Left colon (tissue), 2 donors: ENCODE measurements around the gene PSMD1. TPM values are rescaled to one million over a fixed set of nuclear protein-coding genes. Genes with fewer than 3 reads are reported as not detected.
"Not testable (repeated sequence)": the region's sequence is repeated elsewhere in the genome, so short reads cannot be mapped to it uniquely, and the experiment has no call there.

Experiments used
- ATAC-seq: fragments of 200-7000 bp; cut with Tn5 transposase; one replicate; pipeline ENCODE4 v1.9.1; 2020; ENCODE audit warnings: mild to moderate bottlenecking, moderate library complexity
- DNase-seq, 2 donors: peaks; one replicate each; pipeline ENCODE4 v3.0.0-alpha.2; 2020
- intact Hi-C, 2 donors: fragments of 100-400 bp; cut with DNase I in 1 of 2; cut with micrococcal nuclease in 1 of 2; formaldehyde crosslinking; loops; one replicate each; pipeline versions ENCODE4 v1.11.2 to v1.14.0; 2022; cut with DNase I, micrococcal nuclease
- total RNA-seq, 2 donors: library from RNA; stranded (reverse); fragmentation: NEBNext Ultra II Directional; extraction: Animal tissue kit (Norgen Biotek cat#: 25700); gene quantifications; one replicate each; pipeline ENCODE4 v1.2.1, GENCODE V29; 2021
- donor health status: DM: no; HTN: no; CAD: no.
- donor health status: DM: yes; HTN: yes; CAD: no.

Gene PSMD1
- total RNA-seq, 2 donors from 2014 or later = 81.3 to 91.0 TPM

GRCh38 chr2:231050018-231050901 lies 6.4 kb upstream of the PSMD1 start:
- ATAC-seq = peak; percentile 83
- intact Hi-C loops = no loop called here
- DNase-seq = peak; percentile 81 to 88

GRCh38 chr2:231051116-231051515 lies 5.6 kb upstream of the PSMD1 start:
- ATAC-seq (peak; percentile 1), DNase-seq (no peak)
- intact Hi-C loops = no loop called here

GRCh38 chr2:231052494-231053451 lies 3.9 kb upstream of the PSMD1 start:
- ATAC-seq = peak; percentile 61
- peak; percentile 79 to 90 for DNase-seq
- intact Hi-C loops = no loop called here

- ATAC-seq (no peak), DNase-seq (no peak)
- intact Hi-C loops = no loop called here
Measured at GRCh38 chr2:231053846-231054245, 2.8 kb upstream of the PSMD1 start.

DNA sequence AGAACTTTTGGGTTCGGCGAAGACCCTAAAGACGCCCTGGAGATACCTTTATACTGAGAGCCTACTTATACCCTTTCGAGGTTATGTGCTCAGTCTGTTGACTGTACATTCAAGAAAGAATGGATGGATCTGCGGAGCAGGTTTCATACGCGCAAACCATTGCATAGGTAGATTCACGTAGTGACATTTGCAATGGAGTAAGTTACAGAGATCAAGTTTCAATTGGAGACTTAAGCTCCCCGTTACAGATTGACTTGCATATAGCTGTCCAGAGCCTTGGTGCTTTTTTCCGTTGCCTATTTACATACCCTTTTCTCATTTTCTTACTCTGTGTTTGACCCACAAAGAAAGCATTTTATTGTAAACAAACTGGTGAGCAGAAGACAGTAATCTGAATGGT lies 923 bp downstream of the PSMD1 start:
- DNase-seq = no peak
- ATAC-seq = no peak
- intact Hi-C loops = no loop called here

GRCh38 chr2:231058761-231059550 lies 2.3 kb downstream of the PSMD1 start:
- ATAC-seq (no peak), DNase-seq (no peak)
- intact Hi-C loops = no loop called here

DNA sequence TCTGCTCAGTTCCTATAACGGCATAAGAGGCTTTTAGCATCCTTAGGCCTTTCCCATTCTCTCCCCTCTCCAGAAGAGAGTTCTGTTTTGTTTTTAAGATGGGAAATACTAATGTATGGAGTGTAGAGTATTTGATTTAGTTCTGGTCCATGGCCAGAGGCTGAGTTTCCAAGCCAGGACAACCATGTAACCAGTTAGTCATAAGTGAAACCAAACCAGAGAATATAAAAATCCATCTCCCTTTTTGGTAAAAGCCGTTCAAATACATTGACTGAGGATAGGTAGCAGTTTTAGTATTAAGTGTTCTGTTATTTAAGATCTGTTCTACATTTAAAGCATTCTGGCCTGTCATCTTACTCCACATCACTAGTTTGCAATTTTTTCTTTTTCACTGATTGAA lies 3.1 kb downstream of the PSMD1 start:
- intact Hi-C loops = no loop called here
- DNase-seq (no peak), ATAC-seq (no peak)

GRCh38 chr2:231062776-231063175 lies 6.1 kb downstream of the PSMD1 start:
- ATAC-seq (no peak), DNase-seq (no peak)
- intact Hi-C loops = no loop called here

- intact Hi-C loops = no loop called here
- DNase-seq (no peak), ATAC-seq (no peak)
Measured at GRCh38 chr2:231063347-231063746, 6.7 kb downstream of the PSMD1 start.

GRCh38 chr2:231065966-231066365 lies 9.3 kb downstream of the PSMD1 start:
- intact Hi-C loops = no loop called here
- no peak for ATAC-seq
- no peak for DNase-seq

DNA sequence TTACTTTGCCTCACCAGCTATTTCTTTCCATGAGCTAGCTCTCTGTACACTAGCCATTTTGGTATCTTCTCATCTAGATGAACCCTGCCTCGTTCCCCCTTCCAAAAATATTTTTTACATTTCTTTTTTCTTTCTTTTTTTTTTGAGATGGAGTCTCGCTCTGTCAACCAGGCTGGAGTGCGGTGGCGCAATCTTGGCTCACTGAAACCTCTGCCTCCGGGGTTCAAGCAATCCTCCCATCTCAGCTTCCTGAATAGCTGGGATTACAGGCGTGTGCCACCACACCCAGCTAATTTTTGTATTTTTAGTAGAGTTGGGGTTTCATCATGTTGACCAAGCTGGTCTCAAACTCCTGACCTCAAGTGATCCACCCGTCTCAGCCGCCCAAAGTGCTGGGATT lies 10.9 kb downstream of the PSMD1 start:
- intact Hi-C loops, ATAC-seq, DNase-seq: not testable (repeated sequence)

DNA sequence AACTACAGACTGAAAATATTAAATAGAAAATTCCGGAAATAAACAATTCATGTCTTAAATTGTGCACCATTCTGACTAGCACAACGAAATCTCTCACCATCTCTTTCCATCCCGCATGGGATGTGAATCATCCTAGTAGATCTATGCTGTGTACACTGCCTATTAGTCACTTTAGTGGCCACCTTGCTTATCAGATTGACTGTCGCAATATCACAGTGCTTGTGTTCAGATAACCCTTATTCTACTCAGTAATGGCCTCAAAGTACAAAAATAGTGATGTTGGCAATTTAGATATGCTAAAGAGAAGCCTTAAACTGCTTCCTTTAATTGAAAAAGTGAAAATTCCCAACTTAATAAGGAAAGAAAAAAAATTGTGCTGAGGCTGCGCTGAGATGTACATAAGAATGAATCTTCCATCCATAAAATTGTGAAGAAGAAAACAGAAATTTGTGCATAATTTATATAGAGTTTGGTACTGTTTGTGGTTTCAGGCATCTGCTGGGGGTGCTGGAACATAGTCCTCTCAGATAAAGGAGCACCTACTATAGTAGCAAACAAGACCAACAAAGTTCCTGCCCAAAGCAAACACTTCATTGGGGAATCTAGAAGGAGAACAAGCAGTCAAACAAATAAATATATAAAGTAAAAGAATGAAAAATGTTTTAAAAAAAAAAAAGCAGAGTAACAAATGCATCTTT lies 12.0 kb downstream of the PSMD1 start:
- ATAC-seq = peak; percentile 89
- DNase-seq = no peak
- intact Hi-C loops = no loop called here

- ATAC-seq = peak; percentile 64
- no peak for DNase-seq
- intact Hi-C loops = no loop called here
Measured at GRCh38 chr2:231069379-231070054, 12.8 kb downstream of the PSMD1 start.

GRCh38 chr2:231084565-231084964 lies 27.9 kb downstream of the PSMD1 start:
- ATAC-seq (no peak), DNase-seq (no peak)
- intact Hi-C loops = no loop called here

DNA sequence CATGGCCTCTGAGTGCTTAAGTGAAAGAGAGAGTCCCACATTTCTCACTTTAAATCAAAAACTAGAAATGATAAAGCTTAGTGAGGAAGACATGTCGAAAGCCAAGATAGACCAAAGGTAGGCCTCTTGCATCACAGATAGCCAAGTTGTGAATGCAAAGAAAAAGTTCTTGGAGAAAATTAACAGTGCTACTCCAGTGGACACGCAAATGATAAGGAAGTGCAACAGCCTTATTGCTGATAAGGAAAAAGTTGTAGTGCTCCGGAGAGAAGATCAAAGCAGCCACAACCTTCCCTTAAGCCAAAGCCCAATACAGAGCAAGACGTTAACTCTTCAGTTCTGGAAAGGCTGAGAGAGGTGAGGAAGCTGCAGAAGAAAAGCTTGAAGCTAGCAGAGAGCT lies 32.1 kb downstream of the PSMD1 start:
- ATAC-seq (peak; percentile 77), DNase-seq (no peak)
- intact Hi-C loops = no loop called here

GRCh38 chr2:231093933-231094332 lies 37.3 kb downstream of the PSMD1 start:
- peak; percentile 59 for ATAC-seq
- DNase-seq = peak; percentile 61 to 68
- intact Hi-C loops = no loop called here

- DNase-seq (no peak), ATAC-seq (peak; percentile 86)
- intact Hi-C loops = no loop called here
Measured at GRCh38 chr2:231094736-231095346, 38.2 kb downstream of the PSMD1 start.
